Epithelial cell of proximal tubule (primary cell): ENCODE measurements around the gene NKAIN2. TPM values are rescaled to one million over a fixed set of nuclear protein-coding genes. Genes with fewer than 3 reads are reported as not detected.

Source experiments
- DNase-seq: peaks from one replicate; pipeline ENCODE4 v3.0.0-alpha.2; 2011; ENCODE audit warnings: low read depth
- H3K4me3 ChIP-seq: 2 replicates; pipeline ENCODE4 v1.5.1; 2011; ENCODE audit warnings: low read depth, mild to moderate bottlenecking, low read length
- CTCF ChIP-seq: conservative IDR thresholded peaks from 2 replicates; pipeline ENCODE4 v1.5.1; 2012; ENCODE audit warnings: low read depth, mild to moderate bottlenecking, low read length
- total RNA-seq: library from RNA; depleted of rRNA; stranded (reverse); fragments of >200 nt; gene quantifications from 2 replicates; pipeline ENCODE4 v1.2.3, GENCODE V29; 2015

Gene NKAIN2
- total RNA-seq, 1 donor from 2014 or later, result under 0.01 TPM

GRCh38 chr6:123848347-123848746 lies 44.7 kb downstream of the NKAIN2 start:
- no peak for TF ChIP-seq CTCF
- H3K4me3 ChIP-seq, result no peak overlapping the region
- DNase-seq, result no peak

- TF ChIP-seq CTCF, result no peak
- no peak for DNase-seq
- no peak overlapping the region for H3K4me3 ChIP-seq
Observed at GRCh38 chr6:123849406-123849805, 45.7 kb downstream of the NKAIN2 start.

GRCh38 chr6:123850555-123850954 lies 46.9 kb downstream of the NKAIN2 start:
- TF ChIP-seq CTCF, result no peak
- no peak overlapping the region for H3K4me3 ChIP-seq

GRCh38 chr6:123854201-123854600 lies 50.5 kb downstream of the NKAIN2 start:
- no peak for TF ChIP-seq CTCF
- H3K4me3 ChIP-seq, result no peak overlapping the region
- DNase-seq, result no peak

More at GRCh38 chr6:123850555-123850954, 46.9 kb downstream of the NKAIN2 start:
- no peak for DNase-seq

- no peak for TF ChIP-seq CTCF
- DNase-seq, result no peak
- H3K4me3 ChIP-seq, result no peak overlapping the region
Observed at GRCh38 chr6:123855506-123855905, 51.8 kb downstream of the NKAIN2 start.

GRCh38 chr6:123859291-123859690 lies 55.6 kb downstream of the NKAIN2 start:
- H3K4me3 ChIP-seq, result no peak overlapping the region
- no peak for TF ChIP-seq CTCF
- DNase-seq, result no peak

GRCh38 chr6:123869334-123869733 lies 65.7 kb downstream of the NKAIN2 start:
- H3K4me3 ChIP-seq, result no peak overlapping the region
- DNase-seq, result no peak
- no peak for TF ChIP-seq CTCF
